HG02759 (cell line): ENCODE measurements around the gene NFATC3.
"Not testable (repeated sequence)": the region's sequence is repeated elsewhere in the genome, so short reads cannot be mapped to it uniquely, and the experiment has no call there.

Experiments used
- ATAC-seq: cut with Tn5 transposase; IDR thresholded peaks from one replicate; pipeline ENCODE4 v1.9.1; 2021; ENCODE audit warnings: mild to moderate bottlenecking, moderate library complexity; ENCODE audit not compliant: unreplicated experiment

NFATC3 gene

GRCh38 chr16:68115851-68116250, 30.7 kb downstream of the NFATC3 start:
- no peak for ATAC-seq

- no peak for ATAC-seq
Observed at GRCh38 chr16:68116256-68116867, 31.2 kb downstream of the NFATC3 start.

- no peak for ATAC-seq
Observed at GRCh38 chr16:68117884-68118283, 32.7 kb downstream of the NFATC3 start.

GRCh38 chr16:68118954-68119353, 33.8 kb downstream of the NFATC3 start:
- not testable (repeated sequence) for ATAC-seq

GRCh38 chr16:68120496-68120895, 35.3 kb downstream of the NFATC3 start:
- not testable (repeated sequence) for ATAC-seq

GRCh38 chr16:68126395-68126794, 41.2 kb downstream of the NFATC3 start:
- no peak for ATAC-seq

GRCh38 chr16:68128577-68129305, 43.6 kb downstream of the NFATC3 start:
- ATAC-seq, result no peak

GRCh38 chr16:68130520-68130919, 45.4 kb downstream of the NFATC3 start:
- no peak for ATAC-seq

GRCh38 chr16:68131813-68132706, 46.9 kb downstream of the NFATC3 start:
- no peak for ATAC-seq

GRCh38 chr16:68133000-68133399, 47.8 kb downstream of the NFATC3 start:
- ATAC-seq, result not testable (repeated sequence)

- no peak for ATAC-seq
Observed at GRCh38 chr16:68134644-68135043, 49.5 kb downstream of the NFATC3 start.

GRCh38 chr16:68136515-68136914, 51.3 kb downstream of the NFATC3 start:
- no peak for ATAC-seq

- no peak for ATAC-seq
Observed at GRCh38 chr16:68144008-68144407, 58.8 kb downstream of the NFATC3 start.

- ATAC-seq, result no peak
Observed at GRCh38 chr16:68146585-68146984, 61.4 kb downstream of the NFATC3 start.

GRCh38 chr16:68147444-68147843, 62.3 kb downstream of the NFATC3 start:
- no peak for ATAC-seq

GRCh38 chr16:68149596-68149995, 64.4 kb downstream of the NFATC3 start:
- no peak for ATAC-seq

- no peak for ATAC-seq
Observed at GRCh38 chr16:68155425-68155824, 70.3 kb downstream of the NFATC3 start.

GRCh38 chr16:68162413-68162812, 77.2 kb downstream of the NFATC3 start:
- ATAC-seq, result no peak

- ATAC-seq, result not testable (repeated sequence)
Observed at GRCh38 chr16:68163275-68163674, 78.1 kb downstream of the NFATC3 start.

- no peak for ATAC-seq
Observed at GRCh38 chr16:68166264-68166663, 81.1 kb downstream of the NFATC3 start.

GRCh38 chr16:68179196-68179795, 94.1 kb downstream of the NFATC3 start:
- no peak for ATAC-seq
